Tongue (tissue), 2 donors: Measurements from ENCODE around the gene EIPR1. TPM values are rescaled to one million over a fixed set of nuclear protein-coding genes. Genes with fewer than 3 reads are reported as not detected.

Experiments
- DNase-seq: peaks from one replicate; pipeline ENCODE4 v3.0.0-alpha.2; 2015
- total RNA-seq: library from RNA; depleted of rRNA; stranded (reverse); fragments of >200 nt; gene quantifications from one replicate; pipeline ENCODE4 v1.2.3, GENCODE V29; 2014

Gene EIPR1
- total RNA-seq, 1 donor from 2014 or later = 28.9 TPM

DNA sequence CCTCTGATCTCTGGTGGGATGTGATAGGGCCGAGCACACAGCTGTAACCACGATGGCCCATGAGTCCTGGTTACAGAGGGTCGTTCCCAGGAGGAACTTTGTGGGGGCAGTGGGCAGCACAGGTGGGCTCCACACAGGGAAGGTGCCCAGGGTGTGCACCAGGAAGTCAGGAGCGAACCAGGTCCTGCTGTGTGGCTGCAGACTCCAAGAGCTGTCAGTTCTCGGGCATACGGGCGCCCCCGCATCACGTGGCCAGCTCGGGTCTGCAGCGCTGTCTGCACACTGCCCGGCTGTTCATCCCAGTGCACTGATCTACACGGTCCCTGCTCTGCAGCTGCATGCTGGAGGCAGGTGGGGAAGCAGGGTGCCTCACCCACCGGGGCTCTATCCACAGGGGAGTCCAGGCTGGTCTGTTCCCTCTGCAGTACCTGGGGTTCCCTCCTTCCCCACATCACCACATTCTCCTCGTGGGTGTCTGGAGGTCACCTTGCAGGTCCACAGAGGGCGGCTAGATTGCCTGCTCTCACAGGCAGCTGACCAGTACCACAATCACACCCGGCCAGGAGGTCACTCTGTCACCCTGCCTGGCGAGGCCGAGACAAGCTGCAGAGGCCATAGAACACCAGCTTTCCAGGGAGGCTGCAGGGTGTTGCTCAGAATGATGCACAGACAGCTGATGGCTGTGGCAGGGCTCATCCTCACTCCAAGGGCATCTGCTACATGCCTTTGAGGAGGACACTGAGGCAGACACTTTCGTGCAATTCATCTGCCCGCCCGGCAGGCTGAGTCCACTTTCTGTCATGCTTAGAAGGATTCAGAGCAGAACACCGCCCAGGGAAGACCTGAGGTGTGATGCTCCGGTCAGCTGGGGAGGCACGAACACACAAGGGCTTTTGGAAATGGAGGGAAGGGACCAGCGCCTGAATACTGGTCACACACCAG is 202.7 kb downstream of the EIPR1 start:
- DNase-seq = no peak

DNA sequence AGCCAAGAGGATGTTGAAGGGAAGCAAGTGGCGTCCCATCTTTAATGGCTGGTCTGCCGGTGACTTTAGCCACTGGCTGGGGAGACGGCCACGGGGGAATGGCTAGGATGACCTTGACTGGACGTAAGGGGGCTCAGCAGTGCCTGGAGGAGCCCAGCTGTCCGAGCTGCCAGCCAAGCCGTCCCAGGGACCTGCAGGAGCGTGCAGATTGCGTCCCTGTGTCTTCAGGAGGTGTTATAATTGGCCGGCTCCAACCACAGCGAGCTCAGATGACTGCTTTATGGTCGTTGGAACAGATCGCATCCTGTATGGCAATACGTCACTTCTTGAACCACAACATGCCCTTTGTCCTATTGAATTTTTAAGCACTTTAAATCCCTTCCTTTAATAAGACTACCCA is 204.6 kb downstream of the EIPR1 start:
- no peak for DNase-seq

DNA sequence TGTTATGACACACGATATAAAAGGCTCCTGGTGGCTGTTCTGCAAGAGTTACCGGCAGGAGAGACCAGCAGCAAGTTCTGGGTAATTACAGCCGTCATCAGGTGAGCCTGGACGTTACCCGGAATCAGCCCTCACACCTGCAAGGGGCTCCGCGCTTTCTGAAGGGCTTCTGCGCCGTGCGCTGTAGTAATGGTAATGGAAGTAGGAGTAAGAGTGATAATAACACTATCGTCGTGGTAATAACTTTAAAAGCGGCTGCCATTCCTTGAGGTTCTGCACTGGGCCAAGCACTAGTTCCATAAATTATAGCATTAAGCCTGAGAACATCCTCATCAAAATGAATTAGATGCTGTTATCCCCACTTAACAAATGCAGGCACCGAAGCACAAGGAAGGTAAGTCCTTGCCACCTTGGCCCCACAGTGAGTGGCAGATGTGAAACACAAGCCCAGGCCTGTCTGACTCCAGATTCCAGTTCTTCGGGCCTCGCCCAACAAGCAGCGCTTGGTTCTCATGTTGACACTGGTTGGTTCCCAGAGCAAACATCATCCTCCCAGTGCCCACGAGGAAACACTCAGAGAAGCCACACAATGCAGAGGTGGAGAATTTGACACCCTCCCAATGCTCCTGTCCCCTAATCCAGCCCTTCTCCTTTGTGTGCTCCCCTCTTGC is 205.2 kb downstream of the EIPR1 start:
- DNase-seq = no peak

DNA sequence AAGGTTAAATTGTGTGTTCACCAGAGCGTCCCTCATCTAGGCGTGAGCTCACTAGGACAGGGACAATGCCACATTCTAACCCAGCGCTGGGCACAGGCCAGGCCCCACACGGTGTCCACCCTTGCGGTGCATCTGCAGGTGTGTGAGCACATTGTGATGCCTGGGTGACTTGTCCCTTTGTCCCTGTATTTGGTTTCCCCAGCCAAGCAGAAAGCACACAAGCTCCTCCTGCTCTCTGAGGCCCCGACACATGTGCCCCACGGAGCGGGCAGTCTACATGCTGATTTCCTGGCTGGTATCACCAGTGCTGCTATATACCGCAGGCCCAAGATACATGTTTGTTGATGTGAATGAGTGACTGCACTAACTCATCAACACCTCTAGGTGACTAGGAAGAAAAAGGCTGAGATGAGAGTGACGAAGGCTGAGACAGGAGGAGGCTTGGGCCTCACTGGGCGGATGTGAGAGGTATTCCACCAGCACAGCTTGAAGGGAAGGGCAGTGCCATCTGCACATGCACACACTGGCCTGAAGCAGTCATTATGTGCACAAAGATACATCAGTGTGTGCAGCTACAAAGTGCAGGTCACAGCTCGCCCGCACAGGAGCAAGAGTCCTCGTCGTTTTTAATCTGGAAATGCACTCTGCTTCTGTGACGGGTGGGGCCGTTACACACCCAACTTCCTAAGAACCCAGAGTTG is 205.9 kb downstream of the EIPR1 start:
- no peak for DNase-seq

DNA sequence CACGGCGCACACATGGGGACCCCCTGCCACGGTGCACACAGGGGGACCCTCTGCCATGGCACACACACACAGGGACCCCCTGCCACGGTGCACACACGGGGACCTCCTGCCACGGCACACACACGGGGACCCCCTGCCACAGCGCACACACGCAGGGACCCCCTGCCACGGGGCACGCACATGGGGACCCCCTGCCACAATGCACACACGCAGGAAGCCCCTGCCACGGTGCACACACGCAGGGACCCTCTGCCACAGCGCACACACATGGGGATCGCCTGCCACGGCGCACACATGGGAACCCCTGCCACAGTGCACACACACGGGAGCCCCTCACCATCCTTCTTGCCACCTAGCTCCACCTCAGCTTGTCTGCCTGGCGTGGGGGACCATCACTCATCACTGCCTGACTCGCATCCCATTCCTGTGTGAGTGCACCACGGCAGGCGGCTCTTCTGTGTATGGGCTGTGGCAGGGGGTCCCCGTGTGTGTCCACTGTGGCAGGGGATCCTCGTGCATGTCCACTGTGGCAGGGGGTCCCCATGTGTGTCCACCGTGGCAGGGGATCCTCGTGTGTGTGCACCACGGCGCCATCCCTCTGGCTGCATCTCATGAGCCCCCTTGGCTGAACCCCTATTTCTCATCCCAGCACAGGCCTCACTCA is 206.7 kb downstream of the EIPR1 start:
- no peak for DNase-seq

DNA sequence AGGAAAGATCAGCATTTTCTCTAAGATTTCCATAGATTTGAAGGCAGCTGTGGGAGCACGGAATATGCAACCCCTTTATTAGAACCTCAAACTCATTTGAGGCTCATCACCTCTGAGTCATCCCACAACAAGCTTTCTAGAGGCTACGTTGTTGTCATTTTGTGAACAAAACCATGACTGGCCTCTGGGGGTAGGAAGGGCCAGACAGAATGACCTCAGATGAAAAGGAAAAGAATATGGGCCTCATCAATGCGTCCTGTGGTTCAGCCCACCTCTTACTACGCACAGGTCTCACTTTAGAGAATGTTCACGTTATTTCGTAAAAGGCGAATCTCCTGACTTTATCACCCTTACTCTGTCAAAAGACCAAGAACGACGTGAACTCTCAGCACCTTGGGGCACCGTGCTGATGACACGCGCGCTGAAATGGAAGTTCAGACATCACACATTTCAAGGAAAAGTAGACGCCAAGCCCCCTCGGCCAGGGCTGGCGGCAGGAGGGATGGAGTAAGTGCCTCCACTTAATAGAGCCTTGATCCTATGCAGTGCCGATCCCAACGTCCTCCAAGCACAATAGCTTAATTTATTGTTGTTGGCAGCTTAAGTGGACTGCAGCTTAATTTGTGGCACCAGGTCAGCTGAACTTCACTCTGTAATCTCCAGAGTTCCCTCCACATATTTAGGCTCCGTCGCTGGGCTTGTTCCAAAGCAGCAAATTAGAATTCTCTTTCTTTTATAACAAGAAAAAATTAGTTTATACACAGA is 208.3 kb downstream of the EIPR1 start:
- no peak for DNase-seq

DNA sequence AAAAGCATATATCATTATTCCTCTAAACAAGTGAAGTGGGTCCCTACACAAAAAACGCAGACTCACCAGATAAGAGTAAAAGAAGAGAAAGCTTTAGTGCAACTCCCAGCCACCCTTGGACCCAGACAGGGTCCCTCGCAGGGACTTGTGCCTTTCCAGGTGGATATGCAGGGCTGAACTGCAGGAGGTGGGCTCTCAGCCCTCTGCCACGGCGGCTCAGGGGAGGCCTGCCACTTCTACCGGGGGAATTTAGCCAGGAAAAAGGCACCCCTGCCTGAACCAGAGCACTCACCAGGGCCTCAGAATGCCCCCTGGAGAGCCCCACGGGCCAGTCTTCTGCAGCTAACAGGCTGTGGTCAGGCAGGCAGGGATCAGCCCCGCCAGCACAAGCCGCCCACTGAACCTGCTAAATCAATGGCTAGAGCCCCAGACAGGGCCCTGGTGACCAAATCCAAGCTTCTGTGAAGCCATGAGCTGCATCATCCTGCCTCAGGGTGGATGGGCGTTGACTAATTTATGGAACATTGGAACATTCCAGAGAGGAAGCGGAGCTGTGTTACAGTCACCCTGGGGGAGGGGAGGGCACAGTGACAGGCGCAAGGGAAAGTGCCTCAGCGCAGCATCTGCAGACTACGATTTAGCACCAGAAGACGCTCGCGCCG is 209.3 kb downstream of the EIPR1 start:
- no peak for DNase-seq

DNA sequence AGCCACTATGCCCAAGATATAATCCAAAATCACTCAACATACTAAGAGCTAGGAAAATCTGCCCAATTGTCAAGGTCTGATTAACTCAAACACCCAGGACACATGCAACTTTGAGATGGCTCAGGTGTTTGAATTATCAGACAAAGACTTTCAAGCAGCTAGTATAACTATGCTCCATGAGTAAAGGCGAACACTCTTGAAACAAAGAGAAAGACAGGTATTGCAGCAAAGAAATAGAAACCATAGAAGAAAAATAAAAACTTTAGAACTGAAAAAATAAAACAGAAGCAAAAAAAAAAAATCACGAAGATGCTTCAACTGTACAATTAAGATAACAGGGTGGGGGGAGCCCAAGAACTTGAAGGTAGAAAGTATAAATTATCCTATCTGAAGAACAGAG is 214.2 kb downstream of the EIPR1 start:
- DNase-seq = no peak

DNA sequence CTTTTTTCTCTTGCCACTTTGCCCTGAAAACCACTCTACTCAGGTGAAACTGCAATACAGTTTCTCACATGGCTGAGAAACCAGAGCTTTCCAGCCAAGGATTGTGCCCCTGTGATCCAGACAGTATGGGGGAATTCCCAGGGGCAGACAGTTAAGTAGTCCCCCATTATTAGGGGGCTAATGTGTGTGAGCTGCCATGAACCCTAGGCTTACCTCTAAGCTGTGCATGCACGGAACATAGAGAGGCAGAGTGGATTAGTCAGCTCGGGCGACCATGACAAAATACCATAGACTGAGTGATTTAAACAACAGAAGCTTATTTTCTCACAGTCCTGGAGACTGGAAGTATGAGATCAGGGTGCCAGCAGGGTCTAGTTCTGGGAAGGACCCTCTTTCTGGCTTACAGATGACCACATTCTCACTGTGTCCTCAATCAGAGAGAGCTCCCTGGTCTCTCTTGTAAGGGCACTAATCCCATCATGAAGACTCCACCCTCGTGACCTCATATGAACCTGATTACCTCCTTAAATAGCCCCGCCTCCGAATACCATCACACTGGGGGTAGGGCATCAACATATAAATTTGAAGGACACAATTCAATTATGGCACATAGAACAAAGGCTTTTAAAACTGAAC is 215.1 kb downstream of the EIPR1 start:
- DNase-seq = no peak

DNA sequence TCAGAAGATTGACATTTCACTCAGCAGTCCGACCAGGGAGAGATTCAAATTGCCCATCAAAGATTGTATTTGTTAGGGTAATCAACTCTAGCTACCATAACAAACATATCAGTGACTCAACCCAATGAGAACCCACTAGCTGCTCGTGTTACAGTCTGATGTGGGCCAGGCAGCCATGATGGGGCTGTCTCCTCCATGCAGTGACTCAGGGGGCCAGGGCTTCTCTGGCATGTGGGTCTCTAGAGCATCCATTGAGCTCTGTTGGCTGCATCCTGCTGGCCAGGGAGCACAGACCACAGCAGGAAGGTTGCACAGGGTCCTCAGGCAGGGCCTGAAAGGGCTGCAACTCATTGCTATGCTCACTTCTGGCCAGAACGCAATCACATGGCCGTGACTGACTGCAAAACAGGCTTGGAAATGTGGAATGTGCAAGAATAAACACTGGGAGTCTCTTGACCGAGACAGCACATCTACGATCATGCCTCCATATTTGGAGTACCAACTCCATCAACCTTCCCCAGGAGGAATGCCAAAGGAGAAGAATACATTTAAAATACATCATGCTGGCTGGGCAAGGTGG is 216.8 kb downstream of the EIPR1 start:
- DNase-seq = no peak

DNA sequence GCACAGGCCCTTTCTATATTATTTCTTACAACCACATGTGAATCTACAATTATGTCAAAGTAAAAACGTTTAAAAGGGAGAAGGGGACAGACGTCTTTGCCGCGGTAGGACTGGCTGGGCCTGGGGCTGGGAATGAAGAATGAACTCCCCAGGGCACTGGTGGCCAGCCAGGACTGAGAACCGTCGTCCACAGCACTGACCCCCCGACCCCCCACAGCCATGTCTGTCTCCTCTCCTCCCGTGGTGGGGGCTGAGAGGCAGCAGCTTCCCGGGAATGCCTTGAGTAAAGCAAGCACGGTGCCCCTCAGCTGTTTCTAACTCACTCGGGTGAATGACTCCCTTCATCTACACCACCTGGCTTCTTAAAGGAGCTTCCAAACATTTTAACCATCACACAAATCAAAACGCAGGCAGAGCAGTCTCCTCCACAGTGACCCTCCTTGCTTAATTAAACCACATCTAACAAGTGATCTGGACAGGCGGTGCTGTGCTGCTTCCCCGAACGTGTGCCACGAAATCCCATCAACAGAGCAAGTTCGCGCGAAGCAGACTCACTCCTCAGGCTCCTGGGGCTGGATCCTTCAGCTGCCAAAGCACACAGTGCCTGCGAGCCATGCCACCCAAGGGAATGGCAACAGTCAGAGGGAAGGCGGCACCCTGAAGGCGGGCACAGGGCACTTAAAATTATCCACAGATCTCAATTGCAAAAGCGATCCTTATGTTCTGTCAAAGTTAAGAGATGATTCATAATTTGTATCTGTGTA is 217.7 kb downstream of the EIPR1 start:
- no peak for DNase-seq

DNA sequence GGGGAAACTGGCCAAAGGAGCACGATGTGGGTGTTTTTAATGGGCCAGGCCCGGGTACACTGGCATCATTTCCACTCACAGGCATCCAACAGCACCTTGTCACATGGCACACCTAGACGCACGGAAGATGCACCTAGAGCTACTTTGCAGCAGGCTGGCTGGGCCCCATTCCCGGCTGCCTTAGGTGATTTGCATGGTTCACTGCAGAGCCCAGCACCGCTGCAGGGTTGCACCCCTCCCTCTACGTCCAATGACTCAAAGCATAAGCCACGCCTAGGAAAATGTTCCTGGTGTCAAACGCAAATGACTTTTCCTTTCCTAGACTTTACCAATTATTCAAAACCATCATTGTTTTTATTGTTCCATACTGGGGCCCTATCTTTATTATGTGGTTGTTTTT is 222.9 kb downstream of the EIPR1 start:
- DNase-seq = no peak

DNA sequence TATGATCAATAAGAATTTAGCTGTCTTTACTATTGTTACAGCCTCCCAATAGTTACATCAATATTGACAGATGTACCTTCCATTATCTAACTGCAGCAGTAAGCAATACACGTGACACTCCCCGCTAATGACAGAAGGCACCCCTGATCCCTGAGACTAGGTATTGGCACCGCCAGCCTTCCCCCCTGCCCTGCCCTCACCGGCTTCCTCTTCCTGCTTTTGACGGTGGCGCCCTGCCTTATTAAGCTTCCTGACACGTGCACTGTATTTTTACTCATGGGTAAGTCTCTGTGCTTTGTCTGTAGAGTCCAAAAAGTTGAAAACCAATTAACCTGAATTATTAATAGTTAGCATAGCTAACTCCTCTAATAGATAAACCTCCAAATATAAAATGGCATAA is 223.5 kb downstream of the EIPR1 start:
- no peak for DNase-seq

DNA sequence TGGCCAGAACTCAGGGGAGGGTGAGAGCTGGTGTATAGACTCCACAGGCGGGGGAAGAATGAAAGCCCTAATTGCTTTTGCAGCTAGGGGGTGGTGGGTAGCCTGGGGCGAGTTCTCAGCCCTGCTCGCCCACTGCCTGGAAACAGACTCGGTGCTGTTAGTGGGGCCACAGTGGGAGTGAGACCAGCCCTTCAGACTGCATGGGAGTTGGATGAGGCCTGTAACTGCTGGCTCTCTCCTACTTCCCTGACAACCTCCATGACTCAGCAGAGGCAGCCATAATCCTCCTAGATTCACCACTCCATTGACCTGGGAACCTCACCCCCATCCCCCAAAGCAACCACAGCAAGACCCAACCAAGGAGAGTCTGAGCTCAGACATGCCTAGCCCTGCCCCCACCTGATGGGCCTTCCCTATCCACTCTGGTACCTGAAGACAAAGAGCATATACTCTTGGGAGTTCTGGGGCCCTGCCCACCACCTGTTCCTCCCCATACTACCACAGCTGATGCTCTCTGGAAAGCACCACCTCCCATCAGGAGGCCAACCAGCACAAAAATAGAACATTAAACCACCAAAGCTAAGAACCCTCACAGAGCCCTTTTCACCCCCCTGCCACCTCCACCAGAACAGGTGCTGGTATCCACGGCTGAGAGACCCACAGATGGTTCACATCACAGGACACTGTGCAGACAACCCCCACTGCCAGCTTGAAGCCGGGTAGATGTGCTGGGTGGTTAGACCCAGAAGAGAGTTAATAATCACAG is 226.3 kb downstream of the EIPR1 start:
- DNase-seq = peak; percentile 71

DNA sequence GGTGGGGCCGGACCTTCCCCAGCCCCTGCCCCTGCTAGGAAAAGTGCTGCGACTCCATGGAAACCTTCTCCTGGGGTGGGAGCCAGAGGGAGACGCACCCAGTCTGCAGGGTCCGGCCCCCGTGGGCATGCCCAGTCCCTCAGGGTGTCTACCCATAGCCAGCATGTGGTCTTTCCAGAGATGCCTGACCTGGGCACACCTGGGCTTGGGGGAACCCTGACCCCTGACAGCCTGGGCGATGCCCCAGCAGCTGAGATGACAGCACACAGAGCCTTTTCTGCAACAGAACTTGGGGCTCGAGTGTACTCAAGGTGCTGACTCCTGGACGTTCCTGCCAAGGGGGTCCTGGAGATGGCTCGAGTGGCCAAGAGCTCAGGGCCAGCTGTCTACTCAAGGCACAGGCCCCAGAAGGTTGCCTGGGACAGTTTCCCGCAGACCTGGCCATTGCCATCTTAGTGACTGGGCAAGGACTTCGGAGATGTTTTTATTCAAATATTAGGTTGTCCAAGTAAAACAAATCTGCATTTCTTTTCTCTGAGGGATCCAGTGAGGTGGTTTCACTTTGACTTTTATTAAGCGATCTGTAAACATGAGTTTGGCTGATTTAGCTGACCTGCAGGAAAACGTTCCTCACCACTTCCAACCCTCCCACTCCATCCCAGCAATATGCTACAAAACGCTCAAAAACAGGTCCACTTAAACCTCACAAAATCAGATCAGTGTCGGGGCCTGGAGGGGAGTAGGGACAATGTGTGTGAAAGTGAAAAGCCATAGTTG is 228.0 kb downstream of the EIPR1 start:
- no peak for DNase-seq

DNA sequence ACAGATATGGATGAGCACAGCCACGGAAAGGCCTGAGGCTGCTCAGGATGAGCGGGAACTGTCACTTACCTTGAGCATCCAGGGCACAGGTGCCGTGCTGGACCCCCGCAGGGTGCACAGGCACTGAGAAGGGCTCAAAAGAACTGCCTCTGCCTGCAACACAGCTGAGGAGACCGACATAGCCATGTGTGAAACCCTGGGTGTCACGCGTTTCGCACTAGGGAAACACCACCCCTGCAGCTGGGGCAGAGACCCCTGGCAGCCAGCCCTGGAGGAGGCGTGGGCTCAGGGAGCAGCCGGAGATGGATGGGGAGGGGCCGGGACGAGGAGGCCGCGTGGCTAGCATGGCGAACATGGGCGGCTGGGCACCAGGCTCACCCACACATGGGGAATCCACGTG is 228.9 kb downstream of the EIPR1 start:
- DNase-seq = peak; percentile 40

DNA sequence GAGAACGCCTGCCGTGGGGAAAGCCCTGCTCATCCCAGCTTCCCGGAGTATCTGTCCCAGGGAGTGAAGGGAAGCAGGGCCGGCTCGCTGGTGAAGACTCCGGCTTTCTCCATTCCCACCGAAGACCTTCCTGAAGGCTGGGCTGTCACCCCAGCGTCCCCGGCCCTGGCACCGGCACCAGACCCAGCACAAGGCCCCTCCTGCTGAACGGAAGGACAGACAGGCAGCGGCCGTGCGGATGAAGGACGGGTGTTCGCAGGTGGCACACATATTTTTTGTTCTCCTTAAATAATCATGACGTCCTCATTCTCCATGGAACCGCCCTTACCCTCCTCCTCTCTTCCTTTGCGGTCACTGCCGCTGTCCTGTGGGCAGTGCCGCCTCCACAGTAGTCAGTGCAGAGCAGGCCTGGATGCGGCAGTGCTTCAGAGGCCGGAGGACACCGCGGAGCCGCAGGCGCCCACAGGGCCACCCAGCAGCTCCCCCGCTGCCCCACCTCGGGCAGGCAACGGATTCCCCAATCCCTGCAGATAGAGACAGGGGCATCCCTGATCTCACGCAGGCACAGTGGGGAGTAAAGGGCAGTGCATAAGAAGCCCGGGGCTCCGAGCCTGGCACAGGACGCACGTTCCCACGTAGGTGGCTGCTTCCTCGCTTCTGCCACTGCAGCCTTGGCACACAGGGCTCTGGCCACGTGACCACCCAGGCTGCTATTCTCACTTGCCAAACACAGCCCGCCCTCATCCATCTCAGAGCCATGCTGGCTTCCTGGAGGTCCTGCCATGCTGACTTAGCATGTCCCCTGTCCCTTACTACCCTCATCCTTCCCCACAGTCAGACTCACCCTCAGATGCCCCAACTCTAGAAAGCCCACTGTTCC is 229.7 kb downstream of the EIPR1 start:
- no peak for DNase-seq
